ENCODE data around the gene SH2D7.

Gene SH2D7

GRCh38 chr15:78049691-78050440 is 42.5 kb upstream of the SH2D7 start:
- DNase-seq (ENCODE audit: low read depth) = peak; percentile 96
- no peak overlapping the region for H3K4me3 ChIP-seq (ENCODE audit: control insufficient read depth, low read depth, low read length)
- TF ChIP-seq CTCF (IDR thresholded peaks at IDR 0.05; ENCODE audit: control insufficient read depth, insufficient read depth, low read depth, low read length, missing control alignments) = no peak

- TF ChIP-seq CTCF (IDR thresholded peaks at IDR 0.05; ENCODE audit: control insufficient read depth, insufficient read depth, low read depth, low read length, missing control alignments) = no peak
- H3K4me3 ChIP-seq (ENCODE audit: control insufficient read depth, low read depth, low read length) = no peak overlapping the region
- no peak for DNase-seq (ENCODE audit: low read depth)
These were observed 41.9 kb upstream of the SH2D7 start for GRCh38 chr15:78050441-78050809.

DNA sequence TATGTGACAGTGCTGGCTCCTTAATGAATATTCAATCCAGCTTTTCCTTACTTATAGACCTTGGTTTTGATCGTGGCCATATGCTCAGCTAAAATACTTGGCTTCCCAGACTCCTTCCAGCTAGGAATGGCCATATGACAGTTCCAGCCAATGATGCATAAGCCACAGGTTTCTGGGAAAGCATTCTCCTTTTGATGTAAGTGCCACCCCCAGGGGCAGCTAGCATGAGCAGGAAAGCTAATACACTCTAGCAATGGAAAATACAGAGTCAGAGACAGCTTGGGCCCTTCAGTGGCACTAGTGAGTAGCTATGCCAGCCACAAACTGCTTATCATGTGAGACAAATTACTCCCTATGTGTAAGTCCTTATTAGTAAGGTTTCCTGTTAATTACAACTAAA is 41.5 kb upstream of the SH2D7 start:
- no peak for TF ChIP-seq CTCF (IDR thresholded peaks at IDR 0.05; ENCODE audit: control insufficient read depth, insufficient read depth, low read depth, low read length, missing control alignments)
- no peak overlapping the region for H3K4me3 ChIP-seq (ENCODE audit: control insufficient read depth, low read depth, low read length)
- no peak for DNase-seq (ENCODE audit: low read depth)

DNA sequence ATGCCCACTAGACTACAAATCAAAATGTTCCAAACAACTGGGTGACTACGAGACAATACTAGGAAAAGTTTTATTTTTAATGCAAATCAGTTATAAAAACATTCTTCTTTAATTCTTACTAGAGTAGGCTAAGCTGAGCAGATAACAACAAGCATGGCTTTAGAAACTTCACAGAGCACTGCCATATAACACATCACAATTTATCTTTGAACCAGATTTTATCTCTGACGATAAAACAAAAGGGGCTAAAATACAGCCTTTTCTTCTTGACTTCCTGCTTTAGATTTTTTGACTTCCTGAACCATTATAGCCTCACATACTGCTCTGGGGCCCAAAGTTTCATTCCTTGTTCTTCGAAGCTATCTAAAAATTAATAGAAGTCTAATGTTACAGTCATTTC is 40.8 kb upstream of the SH2D7 start:
- DNase-seq (ENCODE audit: low read depth) = no peak
- TF ChIP-seq CTCF (IDR thresholded peaks at IDR 0.05; ENCODE audit: control insufficient read depth, insufficient read depth, low read depth, low read length, missing control alignments) = no peak
- H3K4me3 ChIP-seq (ENCODE audit: control insufficient read depth, low read depth, low read length) = no peak overlapping the region

- no peak overlapping the region for H3K4me3 ChIP-seq (ENCODE audit: control insufficient read depth, low read depth, low read length)
- TF ChIP-seq CTCF (IDR thresholded peaks at IDR 0.05; ENCODE audit: control insufficient read depth, insufficient read depth, low read depth, low read length, missing control alignments) = no peak
- DNase-seq (ENCODE audit: low read depth) = no peak
These were observed 40.4 kb upstream of the SH2D7 start for GRCh38 chr15:78052001-78052401.

DNA sequence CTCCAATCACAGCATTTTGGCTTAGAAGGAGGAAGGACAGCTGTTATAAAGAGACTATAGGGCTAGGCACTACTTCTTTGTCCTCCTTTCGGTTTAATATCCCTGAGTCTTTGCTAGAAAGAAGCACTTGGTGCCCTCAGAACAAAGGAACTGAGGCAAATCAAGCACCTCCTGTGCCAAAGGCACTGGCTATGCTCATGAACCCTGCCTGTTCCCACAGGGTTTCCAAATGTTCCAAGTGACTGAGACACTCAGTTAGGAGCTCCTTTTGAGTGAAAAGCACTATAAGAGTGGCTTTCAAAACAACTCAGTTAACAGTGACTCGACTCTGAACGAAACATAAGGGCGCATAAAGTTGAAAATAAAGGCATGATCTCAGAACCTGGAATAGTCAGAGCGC is 39.8 kb upstream of the SH2D7 start:
- no peak overlapping the region for H3K4me3 ChIP-seq (ENCODE audit: control insufficient read depth, low read depth, low read length)
- TF ChIP-seq CTCF (IDR thresholded peaks at IDR 0.05; ENCODE audit: control insufficient read depth, insufficient read depth, low read depth, low read length, missing control alignments) = no peak
- no peak for DNase-seq (ENCODE audit: low read depth)

Measured in AG09309 (cell line).